ENCODE measurements around the gene ARHGAP31. TPM values are rescaled to one million over a fixed set of nuclear protein-coding genes. Genes with fewer than 3 reads are reported as not detected.
A peak's percentile ranks its signal among the peaks of the same experiment; 100 is the strongest.

The ARHGAP31 gene
- total and polyA plus RNA-seq, 2 experiments from 2014 or later: 1.2 to 4.3 TPM

DNA sequence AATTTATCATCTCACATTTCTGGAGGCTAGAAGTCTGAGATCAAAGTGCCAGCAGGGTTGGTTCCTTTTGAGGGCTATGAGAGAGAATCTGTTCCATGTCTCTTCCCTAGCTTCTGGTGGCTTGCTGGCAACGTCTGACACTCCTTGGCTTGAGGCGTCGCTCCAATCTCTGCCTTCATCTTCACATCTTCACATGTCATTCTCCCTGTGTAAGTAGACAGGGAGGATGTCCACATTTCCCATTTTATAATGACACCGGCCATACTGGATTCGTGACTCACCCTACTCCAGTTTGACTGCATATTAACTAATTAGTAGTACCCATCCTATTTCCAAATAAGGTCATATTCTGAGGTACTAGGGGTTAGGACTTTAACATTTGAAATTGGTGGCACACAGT lies 17.5 kb upstream of the ARHGAP31 start (continued):
- TF ChIP-seq, protein P1, sequence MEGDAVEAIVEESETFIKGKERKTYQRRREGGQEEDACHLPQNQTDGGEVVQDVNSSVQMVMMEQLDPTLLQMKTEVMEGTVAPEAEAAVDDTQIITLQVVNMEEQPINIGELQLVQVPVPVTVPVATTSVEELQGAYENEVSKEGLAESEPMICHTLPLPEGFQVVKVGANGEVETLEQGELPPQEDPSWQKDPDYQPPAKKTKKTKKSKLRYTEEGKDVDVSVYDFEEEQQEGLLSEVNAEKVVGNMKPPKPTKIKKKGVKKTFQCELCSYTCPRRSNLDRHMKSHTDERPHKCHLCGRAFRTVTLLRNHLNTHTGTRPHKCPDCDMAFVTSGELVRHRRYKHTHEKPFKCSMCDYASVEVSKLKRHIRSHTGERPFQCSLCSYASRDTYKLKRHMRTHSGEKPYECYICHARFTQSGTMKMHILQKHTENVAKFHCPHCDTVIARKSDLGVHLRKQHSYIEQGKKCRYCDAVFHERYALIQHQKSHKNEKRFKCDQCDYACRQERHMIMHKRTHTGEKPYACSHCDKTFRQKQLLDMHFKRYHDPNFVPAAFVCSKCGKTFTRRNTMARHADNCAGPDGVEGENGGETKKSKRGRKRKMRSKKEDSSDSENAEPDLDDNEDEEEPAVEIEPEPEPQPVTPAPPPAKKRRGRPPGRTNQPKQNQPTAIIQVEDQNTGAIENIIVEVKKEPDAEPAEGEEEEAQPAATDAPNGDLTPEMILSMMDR (conservative IDR thresholded peaks at IDR 0.05; ENCODE audit: low read depth in 2 of 2): no peak

DNA sequence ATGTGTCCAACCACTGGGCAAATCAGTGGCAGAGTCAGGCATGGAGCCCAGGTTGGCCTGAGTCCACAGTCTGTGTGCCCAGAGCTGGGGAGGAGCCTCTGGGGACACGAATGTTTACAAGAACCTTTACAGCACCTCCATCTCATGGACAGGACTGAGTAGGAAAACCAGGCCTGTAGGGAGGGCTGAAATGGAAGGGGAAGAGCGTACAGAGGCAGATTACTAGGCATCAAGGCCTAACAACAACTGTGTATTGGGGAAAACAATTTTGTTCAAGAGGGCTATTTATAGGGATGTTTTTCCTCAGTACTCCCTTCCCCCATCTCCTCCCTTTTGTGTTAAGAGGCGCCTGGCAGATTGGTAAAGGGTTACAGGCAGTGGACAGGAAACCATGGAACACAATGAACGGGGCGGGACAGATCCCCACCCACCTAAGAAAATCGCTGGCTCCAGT lies 15.1 kb upstream of the ARHGAP31 start:
- Histone ChIP-seq H3K4me2 (peak overlapping the region; percentile 60), H2AFZ (peak overlapping the region; percentile 99), H3K4me1 (ENCODE audit: insufficient read depth) (peaks cover 10% of the 10 kb centered on the region), H3K27ac (ENCODE audit: low read depth) (peak overlapping the region; percentile 32; the same call in 1 of the 2 replicates), H3K4me3 (no peak overlapping the region), H3K79me2 (replicated peaks; ENCODE audit: insufficient read depth) (no peaks in the 10 kb centered on the region), H3K9me2 (ENCODE audit: insufficient read depth) (no peaks in the 10 kb centered on the region), H3K27me3 (ENCODE audit: insufficient read depth) (no peaks in the 10 kb centered on the region), H4K20me1 (replicated peaks; ENCODE audit: insufficient read depth) (no peaks in the 10 kb centered on the region), H3F3A (replicated peaks; ENCODE audit: low read depth) (no peaks in the 10 kb centered on the region), H3K36me3 (ENCODE audit: insufficient read depth) (0 out of 2 replicates have a peak, but pooled peaks cover 3% of the 10 kb centered on the region)
- Mint-ChIP-seq H3K36me3 (ENCODE audit: low read depth) (peaks cover 23% of the 10 kb centered on the region), H3K4me1 (peaks cover 19% of the 10 kb centered on the region), H3K4me3 (no peak overlapping the region), H3K9me3 (peaks cover 28% of the 10 kb centered on the region), H3K27me3 (ENCODE audit: insufficient read depth, low read depth, poor library complexity) (peaks cover 4% of the 10 kb centered on the region), H3K27ac (peak overlapping the region; percentile 75)
- ATAC-seq (peak; percentile 59), DNase-seq (ENCODE audit: low spot score) (no peak)
- TF ChIP-seq POLR2AphosphoS5 (IDR thresholded peaks at IDR 0.05; ENCODE audit: low read depth) (no peak), CREB1 (CRISPR knock-in tag; IDR thresholded peaks at IDR 0.05; ENCODE audit: low read depth) (no peak), EZH2phosphoT487 (IDR thresholded peaks at IDR 0.05; ENCODE audit: unreplicated experiment) (no peak), EZH2 (IDR thresholded peaks at IDR 0.05; ENCODE audit: low read depth, unreplicated experiment) (no peak)
- TF ChIP-seq, protein P2, sequence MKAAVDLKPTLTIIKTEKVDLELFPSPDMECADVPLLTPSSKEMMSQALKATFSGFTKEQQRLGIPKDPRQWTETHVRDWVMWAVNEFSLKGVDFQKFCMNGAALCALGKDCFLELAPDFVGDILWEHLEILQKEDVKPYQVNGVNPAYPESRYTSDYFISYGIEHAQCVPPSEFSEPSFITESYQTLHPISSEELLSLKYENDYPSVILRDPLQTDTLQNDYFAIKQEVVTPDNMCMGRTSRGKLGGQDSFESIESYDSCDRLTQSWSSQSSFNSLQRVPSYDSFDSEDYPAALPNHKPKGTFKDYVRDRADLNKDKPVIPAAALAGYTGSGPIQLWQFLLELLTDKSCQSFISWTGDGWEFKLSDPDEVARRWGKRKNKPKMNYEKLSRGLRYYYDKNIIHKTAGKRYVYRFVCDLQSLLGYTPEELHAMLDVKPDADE (IDR thresholded peaks at IDR 0.05): no peak
- TF ChIP-seq, protein P1 (conservative IDR thresholded peaks at IDR 0.05; ENCODE audit: low read depth in 2 of 2): no peak
- TF ChIP-seq, protein P3, sequence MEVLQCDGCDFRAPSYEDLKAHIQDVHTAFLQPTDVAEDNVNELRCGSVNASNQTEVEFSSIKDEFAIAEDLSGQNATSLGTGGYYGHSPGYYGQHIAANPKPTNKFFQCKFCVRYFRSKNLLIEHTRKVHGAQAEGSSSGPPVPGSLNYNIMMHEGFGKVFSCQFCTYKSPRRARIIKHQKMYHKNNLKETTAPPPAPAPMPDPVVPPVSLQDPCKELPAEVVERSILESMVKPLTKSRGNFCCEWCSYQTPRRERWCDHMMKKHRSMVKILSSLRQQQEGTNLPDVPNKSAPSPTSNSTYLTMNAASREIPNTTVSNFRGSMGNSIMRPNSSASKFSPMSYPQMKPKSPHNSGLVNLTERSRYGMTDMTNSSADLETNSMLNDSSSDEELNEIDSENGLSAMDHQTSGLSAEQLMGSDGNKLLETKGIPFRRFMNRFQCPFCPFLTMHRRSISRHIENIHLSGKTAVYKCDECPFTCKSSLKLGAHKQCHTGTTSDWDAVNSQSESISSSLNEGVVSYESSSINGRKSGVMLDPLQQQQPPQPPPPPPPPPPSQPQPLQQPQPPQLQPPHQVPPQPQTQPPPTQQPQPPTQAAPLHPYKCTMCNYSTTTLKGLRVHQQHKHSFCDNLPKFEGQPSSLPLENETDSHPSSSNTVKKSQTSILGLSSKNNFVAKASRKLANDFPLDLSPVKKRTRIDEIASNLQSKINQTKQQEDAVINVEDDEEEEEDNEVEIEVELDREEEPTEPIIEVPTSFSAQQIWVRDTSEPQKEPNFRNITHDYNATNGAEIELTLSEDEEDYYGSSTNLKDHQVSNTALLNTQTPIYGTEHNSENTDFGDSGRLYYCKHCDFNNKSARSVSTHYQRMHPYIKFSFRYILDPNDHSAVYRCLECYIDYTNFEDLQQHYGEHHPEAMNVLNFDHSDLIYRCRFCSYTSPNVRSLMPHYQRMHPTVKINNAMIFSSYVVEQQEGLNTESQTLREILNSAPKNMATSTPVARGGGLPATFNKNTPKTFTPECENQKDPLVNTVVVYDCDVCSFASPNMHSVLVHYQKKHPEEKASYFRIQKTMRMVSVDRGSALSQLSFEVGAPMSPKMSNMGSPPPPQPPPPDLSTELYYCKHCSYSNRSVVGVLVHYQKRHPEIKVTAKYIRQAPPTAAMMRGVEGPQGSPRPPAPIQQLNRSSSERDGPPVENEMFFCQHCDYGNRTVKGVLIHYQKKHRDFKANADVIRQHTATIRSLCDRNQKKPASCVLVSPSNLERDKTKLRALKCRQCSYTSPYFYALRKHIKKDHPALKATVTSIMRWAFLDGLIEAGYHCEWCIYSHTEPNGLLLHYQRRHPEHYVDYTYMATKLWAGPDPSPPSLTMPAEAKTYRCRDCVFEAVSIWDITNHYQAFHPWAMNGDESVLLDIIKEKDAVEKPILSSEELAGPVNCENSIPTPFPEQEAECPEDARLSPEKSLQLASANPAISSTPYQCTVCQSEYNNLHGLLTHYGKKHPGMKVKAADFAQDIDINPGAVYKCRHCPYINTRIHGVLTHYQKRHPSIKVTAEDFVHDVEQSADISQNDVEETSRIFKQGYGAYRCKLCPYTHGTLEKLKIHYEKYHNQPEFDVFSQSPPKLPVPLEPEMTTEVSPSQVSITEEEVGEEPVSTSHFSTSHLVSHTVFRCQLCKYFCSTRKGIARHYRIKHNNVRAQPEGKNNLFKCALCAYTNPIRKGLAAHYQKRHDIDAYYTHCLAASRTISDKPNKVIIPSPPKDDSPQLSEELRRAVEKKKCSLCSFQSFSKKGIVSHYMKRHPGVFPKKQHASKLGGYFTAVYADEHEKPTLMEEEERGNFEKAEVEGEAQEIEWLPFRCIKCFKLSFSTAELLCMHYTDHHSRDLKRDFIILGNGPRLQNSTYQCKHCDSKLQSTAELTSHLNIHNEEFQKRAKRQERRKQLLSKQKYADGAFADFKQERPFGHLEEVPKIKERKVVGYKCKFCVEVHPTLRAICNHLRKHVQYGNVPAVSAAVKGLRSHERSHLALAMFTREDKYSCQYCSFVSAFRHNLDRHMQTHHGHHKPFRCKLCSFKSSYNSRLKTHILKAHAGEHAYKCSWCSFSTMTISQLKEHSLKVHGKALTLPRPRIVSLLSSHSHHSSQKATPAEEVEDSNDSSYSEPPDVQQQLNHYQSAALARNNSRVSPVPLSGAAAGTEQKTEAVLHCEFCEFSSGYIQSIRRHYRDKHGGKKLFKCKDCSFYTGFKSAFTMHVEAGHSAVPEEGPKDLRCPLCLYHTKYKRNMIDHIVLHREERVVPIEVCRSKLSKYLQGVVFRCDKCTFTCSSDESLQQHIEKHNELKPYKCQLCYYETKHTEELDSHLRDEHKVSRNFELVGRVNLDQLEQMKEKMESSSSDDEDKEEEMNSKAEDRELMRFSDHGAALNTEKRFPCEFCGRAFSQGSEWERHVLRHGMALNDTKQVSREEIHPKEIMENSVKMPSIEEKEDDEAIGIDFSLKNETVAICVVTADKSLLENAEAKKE (CRISPR knock-in tag; IDR thresholded peaks at IDR 0.05): no peak
- TF ChIP-seq, protein P4, sequence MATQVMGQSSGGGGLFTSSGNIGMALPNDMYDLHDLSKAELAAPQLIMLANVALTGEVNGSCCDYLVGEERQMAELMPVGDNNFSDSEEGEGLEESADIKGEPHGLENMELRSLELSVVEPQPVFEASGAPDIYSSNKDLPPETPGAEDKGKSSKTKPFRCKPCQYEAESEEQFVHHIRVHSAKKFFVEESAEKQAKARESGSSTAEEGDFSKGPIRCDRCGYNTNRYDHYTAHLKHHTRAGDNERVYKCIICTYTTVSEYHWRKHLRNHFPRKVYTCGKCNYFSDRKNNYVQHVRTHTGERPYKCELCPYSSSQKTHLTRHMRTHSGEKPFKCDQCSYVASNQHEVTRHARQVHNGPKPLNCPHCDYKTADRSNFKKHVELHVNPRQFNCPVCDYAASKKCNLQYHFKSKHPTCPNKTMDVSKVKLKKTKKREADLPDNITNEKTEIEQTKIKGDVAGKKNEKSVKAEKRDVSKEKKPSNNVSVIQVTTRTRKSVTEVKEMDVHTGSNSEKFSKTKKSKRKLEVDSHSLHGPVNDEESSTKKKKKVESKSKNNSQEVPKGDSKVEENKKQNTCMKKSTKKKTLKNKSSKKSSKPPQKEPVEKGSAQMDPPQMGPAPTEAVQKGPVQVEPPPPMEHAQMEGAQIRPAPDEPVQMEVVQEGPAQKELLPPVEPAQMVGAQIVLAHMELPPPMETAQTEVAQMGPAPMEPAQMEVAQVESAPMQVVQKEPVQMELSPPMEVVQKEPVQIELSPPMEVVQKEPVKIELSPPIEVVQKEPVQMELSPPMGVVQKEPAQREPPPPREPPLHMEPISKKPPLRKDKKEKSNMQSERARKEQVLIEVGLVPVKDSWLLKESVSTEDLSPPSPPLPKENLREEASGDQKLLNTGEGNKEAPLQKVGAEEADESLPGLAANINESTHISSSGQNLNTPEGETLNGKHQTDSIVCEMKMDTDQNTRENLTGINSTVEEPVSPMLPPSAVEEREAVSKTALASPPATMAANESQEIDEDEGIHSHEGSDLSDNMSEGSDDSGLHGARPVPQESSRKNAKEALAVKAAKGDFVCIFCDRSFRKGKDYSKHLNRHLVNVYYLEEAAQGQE (IDR thresholded peaks at IDR 0.05; ENCODE audit: unreplicated experiment): no peak

Measured in GM23338 (cell line).